ENCODE results near the gene MUC5AC. TPM values are rescaled to one million over a fixed set of nuclear protein-coding genes. Genes with fewer than 3 reads are reported as not detected.

Gene MUC5AC
- total RNA-seq (under 1 TPM in 2 of 9 donors, not detected in 7; under 0.01 TPM), polyA plus RNA-seq (under 1 TPM in 1 of 3 donors, not detected in 2; under 0.01 TPM)
- long read RNA-seq, donor 1 = 0 reads
- long read RNA-seq, donor 2 = 0 reads
- long read RNA-seq, donor 3 = 0 reads
- long read RNA-seq, donor 4 = 0 reads
- long read RNA-seq, donor 5 = 0 reads
- long read RNA-seq, donor 6 = 0 reads
- long read RNA-seq, donor 7 = 0 reads
- long read RNA-seq, donor 8 = 0 reads
- long read RNA-seq, donor 9 = 0 reads
- long read RNA-seq, donor 10 = 0 reads

- H3K9me3 ChIP-seq (replicated peaks in 1 of 3) = no peaks in the 10 kb centered on the region
- H3K4me1 ChIP-seq (replicated peaks in 1 of 2) = no peaks in the 10 kb centered on the region
- 82 to 86% (median 83%) methylated on average over 9 to 32 of the region's 32 CpGs for WGBS, 4 donors
- H3K27me3 ChIP-seq = peaks cover 4% of the 10 kb centered on the region
- no peak for TF ChIP-seq POLR2A (IDR thresholded peaks at IDR 0.05)
- TF ChIP-seq, protein P1, sequence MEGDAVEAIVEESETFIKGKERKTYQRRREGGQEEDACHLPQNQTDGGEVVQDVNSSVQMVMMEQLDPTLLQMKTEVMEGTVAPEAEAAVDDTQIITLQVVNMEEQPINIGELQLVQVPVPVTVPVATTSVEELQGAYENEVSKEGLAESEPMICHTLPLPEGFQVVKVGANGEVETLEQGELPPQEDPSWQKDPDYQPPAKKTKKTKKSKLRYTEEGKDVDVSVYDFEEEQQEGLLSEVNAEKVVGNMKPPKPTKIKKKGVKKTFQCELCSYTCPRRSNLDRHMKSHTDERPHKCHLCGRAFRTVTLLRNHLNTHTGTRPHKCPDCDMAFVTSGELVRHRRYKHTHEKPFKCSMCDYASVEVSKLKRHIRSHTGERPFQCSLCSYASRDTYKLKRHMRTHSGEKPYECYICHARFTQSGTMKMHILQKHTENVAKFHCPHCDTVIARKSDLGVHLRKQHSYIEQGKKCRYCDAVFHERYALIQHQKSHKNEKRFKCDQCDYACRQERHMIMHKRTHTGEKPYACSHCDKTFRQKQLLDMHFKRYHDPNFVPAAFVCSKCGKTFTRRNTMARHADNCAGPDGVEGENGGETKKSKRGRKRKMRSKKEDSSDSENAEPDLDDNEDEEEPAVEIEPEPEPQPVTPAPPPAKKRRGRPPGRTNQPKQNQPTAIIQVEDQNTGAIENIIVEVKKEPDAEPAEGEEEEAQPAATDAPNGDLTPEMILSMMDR (IDR thresholded peaks at IDR 0.05) = no peak
- intact Hi-C loops (cut with DNase I) = no loop called here
- H3K27ac ChIP-seq = no peak within 1 kb of the TSS
- H3K36me3 ChIP-seq (replicated peaks in 1 of 2) = no peaks in the 10 kb centered on the region
- DNase-seq = peak in 2 of 7 donors; percentile 19 to 28
- no peak within 1 kb of the TSS for H3K4me3 ChIP-seq
Measured at GRCh38 chr11:1157645-1158591, at the start of gene MUC5AC. Gene MUC5AC, plus strand, starts transcription at chr11:1157953. Its CDS starts 47 bp downstream, at chr11:1158000.

- DNase-seq = no peak
- intact Hi-C loops (cut with DNase I) = no loop called here
- WGBS, 4 donors = 73 to 81% (median 79%) methylated on average over 10 to 29 of the region's 29 CpGs
Measured at GRCh38 chr11:1108246-1108900, 49.4 kb upstream of the MUC5AC start.

GRCh38 chr11:1109101-1109917 lies 48.4 kb upstream of the MUC5AC start:
- H3K27ac ChIP-seq = no peak overlapping the region
- no peaks in the 10 kb centered on the region for H3K36me3 ChIP-seq (replicated peaks in 1 of 2)
- H3K4me1 ChIP-seq (replicated peaks in 1 of 2) = no peaks in the 10 kb centered on the region
- H3K4me3 ChIP-seq = no peak overlapping the region
- H3K27me3 ChIP-seq = peaks cover 3% of the 10 kb centered on the region
- TF ChIP-seq, protein P1 (IDR thresholded peaks at IDR 0.05) = no peak
- no peak for TF ChIP-seq POLR2A (IDR thresholded peaks at IDR 0.05)
- intact Hi-C loops (cut with DNase I) = no loop called here
- WGBS, 4 donors = 73 to 80% (median 77%) methylated on average over 14 to 28 of the region's 28 CpGs
- H3K9me3 ChIP-seq (replicated peaks in 1 of 3) = no peaks in the 10 kb centered on the region
- no peak for DNase-seq

More at GRCh38 chr11:1108246-1108900, 49.4 kb upstream of the MUC5AC start:
- Histone ChIP-seq H3K36me3 (replicated peaks in 1 of 2) (no peaks in the 10 kb centered on the region), H3K27me3 (peaks cover 3% of the 10 kb centered on the region), H3K9me3 (replicated peaks in 1 of 3) (no peaks in the 10 kb centered on the region), H3K4me3 (no peak overlapping the region), H3K4me1 (replicated peaks in 1 of 2) (no peaks in the 10 kb centered on the region), H3K27ac (no peak overlapping the region)
- no peak for TF ChIP-seq POLR2A (IDR thresholded peaks at IDR 0.05)
- TF ChIP-seq, protein P1 (IDR thresholded peaks at IDR 0.05) = no peak

All from adrenal gland (tissue), 19 donors.